Erythroblast (primary cell): ENCODE measurements around the gene KIF13A.

Experiments
- GATA1 ChIP-seq: IDR thresholded peaks from 2 replicates; pipeline ENCODE4 v1.6.1; 2011; ENCODE audit warnings: low read depth, mild to moderate bottlenecking, control low read depth, low read length, moderate library complexity
- POLR2A ChIP-seq: IDR thresholded peaks from 2 replicates; pipeline ENCODE4 v1.6.1; 2011; ENCODE audit warnings: mild to moderate bottlenecking, low read length

GRCh38 chr6:17851001-17851719 is 136.3 kb downstream of the KIF13A start:
- TF ChIP-seq POLR2A (no peak), GATA1 (no peak)
